Sigmoid colon (tissue), 4 donors: ENCODE measurements around the gene CTPS2.

Experiments
- POLR2AphosphoS5 ChIP-seq, 4 donors: sonication (generic); formaldehyde crosslinking; IDR thresholded peaks; one replicate each; pipeline ENCODE4 v1.6.1; 2017; ENCODE audit warnings: antibody characterized with exemption in 4 of 4
- TF ChIP-seq, protein P1 (sequence below), 4 experiments: fragments of 450-650 bp in 3 of 4; fragments of 200-600 bp in 1 of 4; IDR thresholded peaks; one replicate each; pipeline ENCODE4 v1.5.1; 2016 to 2019; ENCODE audit warnings: antibody characterized with exemption in 4 of 4, mild to moderate bottlenecking in 3 of 4, moderate library complexity in 2 of 4

DNA sequence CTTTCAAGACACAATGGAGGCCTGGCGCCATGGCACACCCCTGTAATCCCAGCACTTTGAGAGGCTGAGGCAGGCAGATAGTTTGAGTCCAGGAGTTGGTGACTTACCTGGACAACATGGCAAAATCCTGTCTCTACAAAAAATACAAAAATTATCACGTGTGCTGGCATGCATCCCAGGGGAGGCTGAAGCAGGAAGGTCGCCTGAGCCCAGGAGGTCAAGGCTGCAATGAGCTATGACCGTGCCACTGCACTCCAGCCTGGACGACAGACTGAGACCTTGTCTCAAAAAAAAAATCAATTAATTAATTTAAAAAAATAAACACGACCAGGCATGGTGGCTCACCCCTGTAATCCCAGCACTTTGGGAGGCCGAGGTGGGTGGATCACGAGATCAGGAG is 2.0 kb upstream of the CTPS2 start:
- no peak for TF ChIP-seq POLR2AphosphoS5 (IDR thresholded peaks at IDR 0.05)
- TF ChIP-seq, protein P1, sequence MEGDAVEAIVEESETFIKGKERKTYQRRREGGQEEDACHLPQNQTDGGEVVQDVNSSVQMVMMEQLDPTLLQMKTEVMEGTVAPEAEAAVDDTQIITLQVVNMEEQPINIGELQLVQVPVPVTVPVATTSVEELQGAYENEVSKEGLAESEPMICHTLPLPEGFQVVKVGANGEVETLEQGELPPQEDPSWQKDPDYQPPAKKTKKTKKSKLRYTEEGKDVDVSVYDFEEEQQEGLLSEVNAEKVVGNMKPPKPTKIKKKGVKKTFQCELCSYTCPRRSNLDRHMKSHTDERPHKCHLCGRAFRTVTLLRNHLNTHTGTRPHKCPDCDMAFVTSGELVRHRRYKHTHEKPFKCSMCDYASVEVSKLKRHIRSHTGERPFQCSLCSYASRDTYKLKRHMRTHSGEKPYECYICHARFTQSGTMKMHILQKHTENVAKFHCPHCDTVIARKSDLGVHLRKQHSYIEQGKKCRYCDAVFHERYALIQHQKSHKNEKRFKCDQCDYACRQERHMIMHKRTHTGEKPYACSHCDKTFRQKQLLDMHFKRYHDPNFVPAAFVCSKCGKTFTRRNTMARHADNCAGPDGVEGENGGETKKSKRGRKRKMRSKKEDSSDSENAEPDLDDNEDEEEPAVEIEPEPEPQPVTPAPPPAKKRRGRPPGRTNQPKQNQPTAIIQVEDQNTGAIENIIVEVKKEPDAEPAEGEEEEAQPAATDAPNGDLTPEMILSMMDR (IDR thresholded peaks at IDR 0.05), result no peak
